GM06990 (cell line): ENCODE results near the gene TYK2.

Experiments
- DNase-seq: peaks from one replicate; pipeline ENCODE4 v3.0.0-alpha.2; 2011; ENCODE audit not compliant: insufficient read length; ENCODE audit errors: extremely low read depth
- H3K27me3 ChIP-seq: replicated peaks from 2 replicates; pipeline ENCODE4 v1.6.0; 2011; ENCODE audit warnings: low read length; ENCODE audit not compliant: control insufficient read depth, insufficient read depth
- H3K36me3 ChIP-seq: 2 replicates; pipeline ENCODE4 v1.5.1; 2011; ENCODE audit warnings: low read length; ENCODE audit not compliant: control insufficient read depth, insufficient read depth
- H3K4me3 ChIP-seq: replicated peaks from 2 replicates; pipeline ENCODE4 v1.5.1; 2011; ENCODE audit warnings: low read depth, mild to moderate bottlenecking, control low read depth, low read length
- TF ChIP-seq, protein P1 (sequence below): IDR thresholded peaks from 2 replicates; pipeline ENCODE4 v1.5.1; 2011; ENCODE audit warnings: low read length, control low read depth, mild to moderate bottlenecking, inconsistent platforms; ENCODE audit not compliant: insufficient read depth, poor library complexity, severe bottlenecking

TYK2 gene

DNA sequence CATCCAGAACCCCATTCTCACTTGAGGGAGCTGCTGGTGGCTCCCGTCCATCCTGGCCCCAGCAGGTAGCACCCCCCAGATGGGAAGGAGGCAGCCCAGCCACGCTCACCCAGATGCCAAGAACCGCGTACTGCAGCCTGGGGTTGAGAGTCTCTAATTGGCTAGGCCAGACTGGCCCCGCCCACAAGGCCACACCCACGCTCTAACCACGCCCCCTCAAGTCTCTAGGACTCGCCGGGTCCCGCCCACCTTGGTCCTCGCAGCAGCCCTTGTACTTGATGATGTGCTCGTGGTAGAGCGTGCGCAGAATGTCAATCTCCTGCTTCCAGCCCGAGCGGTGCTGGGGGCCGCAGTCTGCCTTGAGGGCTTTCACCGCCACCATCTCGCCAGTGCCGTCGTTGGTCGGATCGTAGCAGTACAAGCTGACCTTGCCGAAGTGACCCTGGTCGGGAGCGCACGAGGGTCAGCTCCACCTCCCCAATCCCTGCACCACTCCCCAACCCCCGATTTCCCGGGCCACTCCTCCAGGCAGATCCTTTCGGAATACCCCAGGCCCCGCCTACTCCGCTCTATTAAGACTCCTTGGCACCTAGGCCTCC is 26.5 kb downstream of the TYK2 start:
- H3K27me3 ChIP-seq, result no peaks in the 10 kb centered on the region
- H3K4me3 ChIP-seq, result no peak overlapping the region
- peak; percentile 49 for DNase-seq
- peaks cover 54% of the 10 kb centered on the region for H3K36me3 ChIP-seq
- TF ChIP-seq, protein P1, sequence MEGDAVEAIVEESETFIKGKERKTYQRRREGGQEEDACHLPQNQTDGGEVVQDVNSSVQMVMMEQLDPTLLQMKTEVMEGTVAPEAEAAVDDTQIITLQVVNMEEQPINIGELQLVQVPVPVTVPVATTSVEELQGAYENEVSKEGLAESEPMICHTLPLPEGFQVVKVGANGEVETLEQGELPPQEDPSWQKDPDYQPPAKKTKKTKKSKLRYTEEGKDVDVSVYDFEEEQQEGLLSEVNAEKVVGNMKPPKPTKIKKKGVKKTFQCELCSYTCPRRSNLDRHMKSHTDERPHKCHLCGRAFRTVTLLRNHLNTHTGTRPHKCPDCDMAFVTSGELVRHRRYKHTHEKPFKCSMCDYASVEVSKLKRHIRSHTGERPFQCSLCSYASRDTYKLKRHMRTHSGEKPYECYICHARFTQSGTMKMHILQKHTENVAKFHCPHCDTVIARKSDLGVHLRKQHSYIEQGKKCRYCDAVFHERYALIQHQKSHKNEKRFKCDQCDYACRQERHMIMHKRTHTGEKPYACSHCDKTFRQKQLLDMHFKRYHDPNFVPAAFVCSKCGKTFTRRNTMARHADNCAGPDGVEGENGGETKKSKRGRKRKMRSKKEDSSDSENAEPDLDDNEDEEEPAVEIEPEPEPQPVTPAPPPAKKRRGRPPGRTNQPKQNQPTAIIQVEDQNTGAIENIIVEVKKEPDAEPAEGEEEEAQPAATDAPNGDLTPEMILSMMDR, result no peak

DNA sequence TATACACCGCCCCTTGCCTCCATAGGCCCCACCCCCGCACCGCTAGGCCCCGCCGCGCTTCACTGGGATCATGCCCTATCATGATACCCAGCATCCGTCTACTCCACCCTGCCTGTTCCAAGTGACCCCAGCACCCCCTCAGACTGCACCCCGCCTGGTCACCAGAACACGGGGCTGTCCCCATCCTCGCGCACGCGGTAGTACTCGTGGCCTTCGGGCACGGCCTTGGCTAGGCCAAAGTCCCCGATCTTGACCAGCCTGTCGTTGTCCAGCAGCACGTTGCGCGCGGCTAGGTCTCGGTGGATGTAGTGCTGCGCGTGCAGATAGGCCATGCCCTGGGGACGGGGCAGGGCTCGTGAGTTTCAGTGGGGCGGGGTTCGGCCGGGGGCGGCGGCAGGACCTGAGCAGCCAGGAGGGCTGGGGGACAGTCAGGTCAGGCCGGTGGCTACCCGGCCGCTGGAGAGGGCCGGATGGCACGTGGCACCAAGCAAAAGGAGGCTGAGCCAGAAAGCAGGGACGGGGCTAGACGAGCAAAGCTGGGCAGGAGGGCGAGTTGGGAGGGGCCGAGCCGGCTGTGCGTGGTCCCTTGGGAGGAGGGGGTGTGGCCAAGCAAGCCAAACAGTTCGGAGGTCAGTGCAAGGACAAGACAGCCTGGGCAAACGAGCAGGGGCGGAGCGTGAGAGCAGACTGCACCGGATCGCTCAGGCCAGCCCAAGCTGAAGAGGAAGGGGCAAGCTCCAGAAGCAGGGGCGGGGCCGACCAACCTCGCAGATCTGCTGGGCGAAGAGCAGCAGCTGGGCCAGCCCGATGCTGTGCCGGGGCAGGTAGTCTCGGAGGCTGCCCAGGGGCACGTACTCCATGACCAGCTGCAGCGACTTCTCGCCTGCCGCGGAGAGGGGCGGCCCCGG is 27.4 kb downstream of the TYK2 start:
- no peak overlapping the region for H3K4me3 ChIP-seq
- TF ChIP-seq, protein P1, result no peak
- DNase-seq, result no peak
- peaks cover 50% of the 10 kb centered on the region for H3K36me3 ChIP-seq
- no peaks in the 10 kb centered on the region for H3K27me3 ChIP-seq

DNA sequence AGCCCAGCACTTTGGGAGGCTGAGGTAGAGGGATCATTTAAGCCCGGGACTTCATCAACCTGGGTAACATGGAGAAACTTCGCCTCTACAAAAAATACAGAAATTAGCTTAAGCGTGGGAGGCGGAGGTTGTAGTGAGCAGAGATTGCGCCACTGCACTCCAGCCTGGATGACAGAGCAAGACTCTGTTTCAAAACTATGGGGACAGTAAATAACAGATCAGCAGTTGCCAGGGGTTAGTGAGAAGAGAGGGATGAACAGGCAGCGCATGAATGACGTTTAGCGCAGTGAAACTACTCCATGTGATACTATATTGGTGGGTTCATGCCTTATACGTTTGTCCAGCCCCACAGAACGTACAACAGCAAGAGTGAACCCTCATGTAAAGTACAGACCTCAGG is 33.9 kb downstream of the TYK2 start:
- TF ChIP-seq, protein P1, result no peak
- no peak overlapping the region for H3K4me3 ChIP-seq
- peaks cover 11% of the 10 kb centered on the region for H3K36me3 ChIP-seq
- H3K27me3 ChIP-seq, result no peaks in the 10 kb centered on the region
- DNase-seq, result no peak

DNA sequence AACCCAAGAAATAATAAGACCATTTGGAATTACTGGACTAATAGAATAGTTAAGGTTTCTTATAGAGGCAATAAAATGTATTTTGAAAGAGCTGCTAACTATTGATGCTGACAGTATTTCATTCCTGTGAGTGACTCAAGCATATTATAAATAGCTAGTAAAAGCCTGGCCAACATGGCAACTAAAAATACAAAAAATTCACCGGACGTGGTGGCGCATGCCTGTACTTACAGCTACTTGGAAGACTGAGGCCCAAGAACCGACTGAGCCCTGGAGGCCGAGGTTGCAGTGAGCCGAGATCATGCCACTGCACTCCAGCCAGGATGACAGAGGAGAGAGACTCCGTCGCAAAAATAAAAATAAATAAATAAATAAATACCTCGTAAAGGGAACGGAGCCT is 35.6 kb downstream of the TYK2 start:
- no peak for DNase-seq
- Histone ChIP-seq H3K4me3 (no peak overlapping the region), H3K27me3 (no peaks in the 10 kb centered on the region), H3K36me3 (peaks cover 1% of the 10 kb centered on the region)
- TF ChIP-seq, protein P1, result no peak

DNA sequence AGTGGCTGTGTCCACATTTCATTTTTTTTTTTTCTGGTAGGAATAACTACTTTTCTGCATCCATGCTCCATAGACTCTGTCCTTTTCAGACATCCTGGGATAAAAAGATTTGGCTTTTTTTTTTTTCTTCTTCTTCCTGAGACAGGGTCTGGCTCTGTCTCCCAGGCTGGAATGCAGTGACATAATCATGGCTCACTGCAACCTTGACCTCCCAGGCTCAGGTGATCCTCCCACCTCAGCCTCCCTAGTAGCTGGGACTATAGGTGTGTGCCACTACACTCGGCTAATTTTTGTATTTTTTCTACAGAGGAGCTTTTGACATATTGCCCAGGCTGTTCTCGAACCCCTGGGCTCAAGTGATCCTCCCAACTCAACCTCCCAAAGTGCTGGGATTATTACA is 36.9 kb downstream of the TYK2 start:
- Histone ChIP-seq H3K27me3 (no peaks in the 10 kb centered on the region), H3K4me3 (no peak overlapping the region), H3K36me3 (no peaks in the 10 kb centered on the region)
- DNase-seq, result no peak
- TF ChIP-seq, protein P1, result no peak
